ENCODE measurements around the gene ZNF609. TPM values are rescaled to one million over a fixed set of nuclear protein-coding genes. Genes with fewer than 3 reads are reported as not detected.

Gene ZNF609
- total and polyA plus RNA-seq, 10 of the 15 experiments (the other 5 are each of a cell fraction or from before 2014, with no cell fraction given): 5.1 to 35.3 (median 13.6) TPM

- TF ChIP-seq BCL3 (IDR thresholded peaks at IDR 0.05; ENCODE audit: borderline replicate concordance, insufficient read depth, low read depth, low read length, poor library complexity, severe bottlenecking) (peak; percentile 43), NRF1 (conservative IDR thresholded peaks at IDR 0.05; ENCODE audit: low read depth, low read length) (peak; percentile 83), POLR2A (IDR thresholded peaks at IDR 0.05; ENCODE audit: low read depth, low read length) (peak; percentile 89), FOXK2 (IDR thresholded peaks at IDR 0.05) (no peak), WRNIP1 (IDR thresholded peaks at IDR 0.05; ENCODE audit: borderline replicate concordance, low read depth, low read length) (no peak), POU2F2 (IDR thresholded peaks at IDR 0.05; ENCODE audit: borderline replicate concordance, low read depth, low read length) (peak; percentile 80), CBX3 (IDR thresholded peaks at IDR 0.05; ENCODE audit: borderline replicate concordance, low read depth) (no peak), SMAD1 (IDR thresholded peaks at IDR 0.05; ENCODE audit: low read depth, partially characterized antibody) (no peak), CEBPB (IDR thresholded peaks at IDR 0.05; ENCODE audit: borderline replicate concordance in 1 of 2, low read depth in 2 of 2, low read length in 2 of 2) (no peak), SREBF1 (IDR thresholded peaks at IDR 0.05; ENCODE audit: low read length) (no peak), SP1 (IDR thresholded peaks at IDR 0.05; ENCODE audit: low read depth, low read length) (peak; percentile 16), SMARCA5 (IDR thresholded peaks at IDR 0.05) (0 out of 2 replicates have a peak, but pooled peaks have one; percentile 11), STAT1 (conservative IDR thresholded peaks at IDR 0.05) (no peak), BMI1 (IDR thresholded peaks at IDR 0.05; ENCODE audit: borderline replicate concordance) (no peak)
- TF ChIP-seq, protein P1, sequence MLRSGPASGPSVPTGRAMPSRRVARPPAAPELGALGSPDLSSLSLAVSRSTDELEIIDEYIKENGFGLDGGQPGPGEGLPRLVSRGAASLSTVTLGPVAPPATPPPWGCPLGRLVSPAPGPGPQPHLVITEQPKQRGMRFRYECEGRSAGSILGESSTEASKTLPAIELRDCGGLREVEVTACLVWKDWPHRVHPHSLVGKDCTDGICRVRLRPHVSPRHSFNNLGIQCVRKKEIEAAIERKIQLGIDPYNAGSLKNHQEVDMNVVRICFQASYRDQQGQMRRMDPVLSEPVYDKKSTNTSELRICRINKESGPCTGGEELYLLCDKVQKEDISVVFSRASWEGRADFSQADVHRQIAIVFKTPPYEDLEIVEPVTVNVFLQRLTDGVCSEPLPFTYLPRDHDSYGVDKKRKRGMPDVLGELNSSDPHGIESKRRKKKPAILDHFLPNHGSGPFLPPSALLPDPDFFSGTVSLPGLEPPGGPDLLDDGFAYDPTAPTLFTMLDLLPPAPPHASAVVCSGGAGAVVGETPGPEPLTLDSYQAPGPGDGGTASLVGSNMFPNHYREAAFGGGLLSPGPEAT (IDR thresholded peaks at IDR 0.05; ENCODE audit: low read depth): no peak; the same call in 1 of the 2 replicates
- TF ChIP-seq, protein P2, sequence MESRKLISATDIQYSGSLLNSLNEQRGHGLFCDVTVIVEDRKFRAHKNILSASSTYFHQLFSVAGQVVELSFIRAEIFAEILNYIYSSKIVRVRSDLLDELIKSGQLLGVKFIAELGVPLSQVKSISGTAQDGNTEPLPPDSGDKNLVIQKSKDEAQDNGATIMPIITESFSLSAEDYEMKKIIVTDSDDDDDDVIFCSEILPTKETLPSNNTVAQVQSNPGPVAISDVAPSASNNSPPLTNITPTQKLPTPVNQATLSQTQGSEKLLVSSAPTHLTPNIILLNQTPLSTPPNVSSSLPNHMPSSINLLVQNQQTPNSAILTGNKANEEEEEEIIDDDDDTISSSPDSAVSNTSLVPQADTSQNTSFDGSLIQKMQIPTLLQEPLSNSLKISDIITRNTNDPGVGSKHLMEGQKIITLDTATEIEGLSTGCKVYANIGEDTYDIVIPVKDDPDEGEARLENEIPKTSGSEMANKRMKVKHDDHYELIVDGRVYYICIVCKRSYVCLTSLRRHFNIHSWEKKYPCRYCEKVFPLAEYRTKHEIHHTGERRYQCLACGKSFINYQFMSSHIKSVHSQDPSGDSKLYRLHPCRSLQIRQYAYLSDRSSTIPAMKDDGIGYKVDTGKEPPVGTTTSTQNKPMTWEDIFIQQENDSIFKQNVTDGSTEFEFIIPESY (IDR thresholded peaks at IDR 0.05): no peak
- TF ChIP-seq, protein P3, sequence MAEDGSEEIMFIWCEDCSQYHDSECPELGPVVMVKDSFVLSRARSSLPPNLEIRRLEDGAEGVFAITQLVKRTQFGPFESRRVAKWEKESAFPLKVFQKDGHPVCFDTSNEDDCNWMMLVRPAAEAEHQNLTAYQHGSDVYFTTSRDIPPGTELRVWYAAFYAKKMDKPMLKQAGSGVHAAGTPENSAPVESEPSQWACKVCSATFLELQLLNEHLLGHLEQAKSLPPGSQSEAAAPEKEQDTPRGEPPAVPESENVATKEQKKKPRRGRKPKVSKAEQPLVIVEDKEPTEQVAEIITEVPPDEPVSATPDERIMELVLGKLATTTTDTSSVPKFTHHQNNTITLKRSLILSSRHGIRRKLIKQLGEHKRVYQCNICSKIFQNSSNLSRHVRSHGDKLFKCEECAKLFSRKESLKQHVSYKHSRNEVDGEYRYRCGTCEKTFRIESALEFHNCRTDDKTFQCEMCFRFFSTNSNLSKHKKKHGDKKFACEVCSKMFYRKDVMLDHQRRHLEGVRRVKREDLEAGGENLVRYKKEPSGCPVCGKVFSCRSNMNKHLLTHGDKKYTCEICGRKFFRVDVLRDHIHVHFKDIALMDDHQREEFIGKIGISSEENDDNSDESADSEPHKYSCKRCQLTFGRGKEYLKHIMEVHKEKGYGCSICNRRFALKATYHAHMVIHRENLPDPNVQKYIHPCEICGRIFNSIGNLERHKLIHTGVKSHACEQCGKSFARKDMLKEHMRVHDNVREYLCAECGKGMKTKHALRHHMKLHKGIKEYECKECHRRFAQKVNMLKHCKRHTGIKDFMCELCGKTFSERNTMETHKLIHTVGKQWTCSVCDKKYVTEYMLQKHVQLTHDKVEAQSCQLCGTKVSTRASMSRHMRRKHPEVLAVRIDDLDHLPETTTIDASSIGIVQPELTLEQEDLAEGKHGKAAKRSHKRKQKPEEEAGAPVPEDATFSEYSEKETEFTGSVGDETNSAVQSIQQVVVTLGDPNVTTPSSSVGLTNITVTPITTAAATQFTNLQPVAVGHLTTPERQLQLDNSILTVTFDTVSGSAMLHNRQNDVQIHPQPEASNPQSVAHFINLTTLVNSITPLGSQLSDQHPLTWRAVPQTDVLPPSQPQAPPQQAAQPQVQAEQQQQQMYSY (CRISPR knock-in tag; IDR thresholded peaks at IDR 0.05): no peak
These were observed 242.6 kb downstream of the ZNF609 start (continued) for GRCh38 chr15:64702816-64703631.
